Measurements from ENCODE around the gene EIPR1. TPM values are rescaled to one million over a fixed set of nuclear protein-coding genes. Genes with fewer than 3 reads are reported as not detected.

Gene EIPR1
- total and polyA plus RNA-seq, 2 of the 13 experiments (the other 11 are each of a cell fraction or from before 2014, with no cell fraction given): 70.0 to 96.3 TPM

DNA sequence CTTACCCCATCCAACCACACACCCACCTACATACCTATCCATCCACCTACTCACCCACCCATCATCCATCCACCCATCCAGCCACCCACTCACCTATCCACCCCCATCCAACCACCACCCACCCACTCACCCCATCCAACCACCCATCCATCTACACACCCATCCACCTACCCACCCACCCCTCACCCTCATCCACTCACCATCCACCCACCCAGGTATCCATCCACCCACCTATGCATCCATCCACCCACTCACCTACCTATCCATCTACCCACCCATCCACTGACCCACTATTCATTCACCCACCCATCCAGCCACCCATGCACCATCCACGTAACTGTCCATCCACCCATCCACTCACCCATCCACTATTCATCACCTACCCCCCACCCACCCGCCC lies 194.8 kb downstream of the EIPR1 start (continued):
- TF ChIP-seq, protein P1, sequence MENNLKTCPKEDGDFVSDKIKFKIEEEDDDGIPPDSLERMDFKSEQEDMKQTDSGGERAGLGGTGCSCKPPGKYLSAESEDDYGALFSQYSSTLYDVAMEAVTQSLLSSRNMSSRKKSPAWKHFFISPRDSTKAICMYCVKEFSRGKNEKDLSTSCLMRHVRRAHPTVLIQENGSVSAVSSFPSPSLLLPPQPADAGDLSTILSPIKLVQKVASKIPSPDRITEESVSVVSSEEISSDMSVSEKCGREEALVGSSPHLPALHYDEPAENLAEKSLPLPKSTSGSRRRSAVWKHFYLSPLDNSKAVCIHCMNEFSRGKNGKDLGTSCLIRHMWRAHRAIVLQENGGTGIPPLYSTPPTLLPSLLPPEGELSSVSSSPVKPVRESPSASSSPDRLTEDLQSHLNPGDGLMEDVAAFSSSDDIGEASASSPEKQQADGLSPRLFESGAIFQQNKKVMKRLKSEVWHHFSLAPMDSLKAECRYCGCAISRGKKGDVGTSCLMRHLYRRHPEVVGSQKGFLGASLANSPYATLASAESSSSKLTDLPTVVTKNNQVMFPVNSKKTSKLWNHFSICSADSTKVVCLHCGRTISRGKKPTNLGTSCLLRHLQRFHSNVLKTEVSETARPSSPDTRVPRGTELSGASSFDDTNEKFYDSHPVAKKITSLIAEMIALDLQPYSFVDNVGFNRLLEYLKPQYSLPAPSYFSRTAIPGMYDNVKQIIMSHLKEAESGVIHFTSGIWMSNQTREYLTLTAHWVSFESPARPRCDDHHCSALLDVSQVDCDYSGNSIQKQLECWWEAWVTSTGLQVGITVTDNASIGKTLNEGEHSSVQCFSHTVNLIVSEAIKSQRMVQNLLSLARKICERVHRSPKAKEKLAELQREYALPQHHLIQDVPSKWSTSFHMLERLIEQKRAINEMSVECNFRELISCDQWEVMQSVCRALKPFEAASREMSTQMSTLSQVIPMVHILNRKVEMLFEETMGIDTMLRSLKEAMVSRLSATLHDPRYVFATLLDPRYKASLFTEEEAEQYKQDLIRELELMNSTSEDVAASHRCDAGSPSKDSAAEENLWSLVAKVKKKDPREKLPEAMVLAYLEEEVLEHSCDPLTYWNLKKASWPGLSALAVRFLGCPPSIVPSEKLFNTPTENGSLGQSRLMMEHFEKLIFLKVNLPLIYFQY (CRISPR knock-in tag; IDR thresholded peaks at IDR 0.05; ENCODE audit: borderline replicate concordance): no peak
- TF ChIP-seq ZNF34 (CRISPR knock-in tag; IDR thresholded peaks at IDR 0.05; ENCODE audit: borderline replicate concordance) (no peak), ZNF326 (CRISPR knock-in tag; IDR thresholded peaks at IDR 0.05; ENCODE audit: borderline replicate concordance) (no peak), KLF9 (CRISPR knock-in tag; IDR thresholded peaks at IDR 0.05; ENCODE audit: low read depth) (no peak), ZSCAN9 (CRISPR knock-in tag; IDR thresholded peaks at IDR 0.05; ENCODE audit: borderline replicate concordance) (no peak), ZNF879 (CRISPR knock-in tag; IDR thresholded peaks at IDR 0.05) (no peak), AHR (CRISPR knock-in tag; IDR thresholded peaks at IDR 0.05) (no peak), ZBTB8A (CRISPR knock-in tag; IDR thresholded peaks at IDR 0.05; ENCODE audit: borderline replicate concordance, low read depth) (no peak), ZNF136 (CRISPR knock-in tag; IDR thresholded peaks at IDR 0.05; ENCODE audit: low read depth) (no peak)

DNA sequence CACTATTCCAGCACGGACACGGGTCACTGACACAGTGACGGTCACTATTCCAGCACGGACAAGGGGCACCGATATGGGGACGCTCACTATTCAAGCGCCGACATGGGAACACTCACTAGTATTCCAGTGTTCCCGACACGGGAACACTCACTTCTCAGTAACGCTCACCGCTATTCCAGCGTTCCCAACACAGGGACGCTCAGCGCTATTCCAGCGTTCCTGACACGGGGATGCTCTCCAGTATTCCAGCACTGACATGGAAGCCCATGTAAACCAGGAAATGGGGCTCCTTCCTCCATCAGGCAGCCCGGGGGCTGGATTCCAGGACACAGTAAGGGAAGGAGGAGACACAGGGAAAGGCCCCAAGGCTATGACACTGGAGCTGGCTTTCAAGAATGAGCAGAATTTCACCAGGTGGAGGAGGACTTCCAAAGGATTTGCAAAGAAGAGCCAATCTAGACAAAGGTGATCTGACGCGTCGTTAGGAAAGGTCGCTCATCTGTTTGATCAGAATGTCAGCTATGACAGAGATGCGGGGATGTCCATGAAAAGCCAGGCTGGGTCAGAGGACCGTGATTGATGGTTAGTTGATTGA lies 196.1 kb downstream of the EIPR1 start:
- POLR2A ChIA-PET: no interaction called here
- CTCF ChIA-PET (ENCODE audit: low intra/inter-chr PET ratio, low total read pairs): no interaction called here
- H3K27me3 ChIP-seq (ENCODE audit: control insufficient read depth in 1 of 2, insufficient read depth in 2 of 2, low read length in 2 of 2): no peaks in the 10 kb centered on the region
- FAIRE-seq: no peak
- H3K4me2 ChIP-seq (ENCODE audit: low read depth, low read length): no peak overlapping the region
- DNase-seq (ENCODE audit: low spot score): no peak
- H3K36me3 ChIP-seq (replicated peaks in 1 of 2; ENCODE audit: control insufficient read depth in 1 of 2, insufficient read depth in 2 of 2, low read length in 2 of 2): peaks cover 0 to 8% of the 10 kb centered on the region in 2 experiments; a peak in 3 of 5 replicates
- ATAC-seq: no peak
- H4K20me1 ChIP-seq (ENCODE audit: insufficient read depth, low read length): no peaks in the 10 kb centered on the region; the same call in 1 of the 2 replicates
- no peak overlapping the region for H3K4me3 ChIP-seq (replicated peaks in 1 of 3; ENCODE audit: insufficient read depth in 1 of 3, low read depth in 2 of 3, low read length in 3 of 3)
- WGBS (ENCODE audit: low lambda C conversion rate): 94% methylated on average over 24 of the region's 24 CpGs
- no TSS peak for BruUV-seq (replicated peaks)
- H3K4me1 ChIP-seq (ENCODE audit: insufficient read depth, low read length): no peaks in the 10 kb centered on the region
- H2AFZ ChIP-seq (ENCODE audit: low read length): no peak overlapping the region
- H3K9ac ChIP-seq (ENCODE audit: insufficient read depth, low read depth, low read length): no peak overlapping the region
- intact Hi-C loops (cut with micrococcal nuclease; ENCODE audit: unreplicated experiment) (no loop called here), in situ Hi-C loops (cut with HindIII; ENCODE audit: extremely low pct_ligation_motif_present, low pct_unique_long_range_greater_than_20kb) (no loop called here)
- H3K27ac ChIP-seq (ENCODE audit: extremely low read length, insufficient read depth, low read length): no peak overlapping the region
- H3K79me2 ChIP-seq (ENCODE audit: insufficient read depth, low read length): no peaks in the 10 kb centered on the region
- no peaks in the 10 kb centered on the region for H3K9me3 ChIP-seq (ENCODE audit: low read length)
- TF ChIP-seq ZNF337 (CRISPR knock-in tag; IDR thresholded peaks at IDR 0.05; ENCODE audit: borderline replicate concordance, low read depth): no peak
- TF ChIP-seq ZNF775 (CRISPR knock-in tag; IDR thresholded peaks at IDR 0.05; ENCODE audit: borderline replicate concordance): no peak
- TF ChIP-seq ISX (CRISPR knock-in tag; conservative IDR thresholded peaks at IDR 0.05): no peak
- TF ChIP-seq, protein P2, sequence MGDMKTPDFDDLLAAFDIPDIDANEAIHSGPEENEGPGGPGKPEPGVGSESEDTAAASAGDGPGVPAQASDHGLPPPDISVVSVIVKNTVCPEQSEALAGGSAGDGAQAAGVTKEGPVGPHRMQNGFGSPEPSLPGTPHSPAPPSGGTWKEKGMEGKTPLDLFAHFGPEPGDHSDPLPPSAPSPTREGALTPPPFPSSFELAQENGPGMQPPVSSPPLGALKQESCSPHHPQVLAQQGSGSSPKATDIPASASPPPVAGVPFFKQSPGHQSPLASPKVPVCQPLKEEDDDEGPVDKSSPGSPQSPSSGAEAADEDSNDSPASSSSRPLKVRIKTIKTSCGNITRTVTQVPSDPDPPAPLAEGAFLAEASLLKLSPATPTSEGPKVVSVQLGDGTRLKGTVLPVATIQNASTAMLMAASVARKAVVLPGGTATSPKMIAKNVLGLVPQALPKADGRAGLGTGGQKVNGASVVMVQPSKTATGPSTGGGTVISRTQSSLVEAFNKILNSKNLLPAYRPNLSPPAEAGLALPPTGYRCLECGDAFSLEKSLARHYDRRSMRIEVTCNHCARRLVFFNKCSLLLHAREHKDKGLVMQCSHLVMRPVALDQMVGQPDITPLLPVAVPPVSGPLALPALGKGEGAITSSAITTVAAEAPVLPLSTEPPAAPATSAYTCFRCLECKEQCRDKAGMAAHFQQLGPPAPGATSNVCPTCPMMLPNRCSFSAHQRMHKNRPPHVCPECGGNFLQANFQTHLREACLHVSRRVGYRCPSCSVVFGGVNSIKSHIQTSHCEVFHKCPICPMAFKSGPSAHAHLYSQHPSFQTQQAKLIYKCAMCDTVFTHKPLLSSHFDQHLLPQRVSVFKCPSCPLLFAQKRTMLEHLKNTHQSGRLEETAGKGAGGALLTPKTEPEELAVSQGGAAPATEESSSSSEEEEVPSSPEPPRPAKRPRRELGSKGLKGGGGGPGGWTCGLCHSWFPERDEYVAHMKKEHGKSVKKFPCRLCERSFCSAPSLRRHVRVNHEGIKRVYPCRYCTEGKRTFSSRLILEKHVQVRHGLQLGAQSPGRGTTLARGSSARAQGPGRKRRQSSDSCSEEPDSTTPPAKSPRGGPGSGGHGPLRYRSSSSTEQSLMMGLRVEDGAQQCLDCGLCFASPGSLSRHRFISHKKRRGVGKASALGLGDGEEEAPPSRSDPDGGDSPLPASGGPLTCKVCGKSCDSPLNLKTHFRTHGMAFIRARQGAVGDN (CRISPR knock-in tag; IDR thresholded peaks at IDR 0.05): no peak
- no peak for TF ChIP-seq ZNF431 (CRISPR knock-in tag; IDR thresholded peaks at IDR 0.05; ENCODE audit: borderline replicate concordance, low read depth)
- TF ChIP-seq TAF15 (IDR thresholded peaks at IDR 0.05; ENCODE audit: low read depth, low read length, poor library complexity, severe bottlenecking): no peak
- TF ChIP-seq KLF6 (CRISPR knock-in tag; IDR thresholded peaks at IDR 0.05): no peak

Measured in HepG2 (cell line).